Ovary (tissue), 9 donors: ENCODE results near the gene AGR3. TPM values are rescaled to one million over a fixed set of nuclear protein-coding genes. Genes with fewer than 3 reads are reported as not detected.

Experiments
- DNase-seq, 5 donors: peaks; one replicate each; pipeline ENCODE4 v3.0.0-alpha.2; 2019 to 2020
- H3K27ac ChIP-seq, 2 donors: fragments of 200-600 bp; one replicate each; pipeline versions ENCODE4 v1.5.1 to v1.8.0; 2019 to 2022
- H3K27me3 ChIP-seq: fragments of 200-600 bp; one replicate; pipeline ENCODE4 v1.8.0; 2022
- H3K36me3 ChIP-seq: fragments of 200-600 bp; sonication (generic); one replicate; pipeline ENCODE4 v1.5.1; 2019
- H3K4me1 ChIP-seq: one replicate; pipeline ENCODE4 v1.8.1; 2013; ENCODE audit warnings: mild to moderate bottlenecking, moderate library complexity; ENCODE audit not compliant: insufficient read depth
- H3K4me3 ChIP-seq: fragments of 200-600 bp; sonication (generic); one replicate; pipeline ENCODE4 v1.5.1; 2017
- H3K9me3 ChIP-seq, 2 donors: fragments of 200-600 bp in 1 of 2; sonication (generic) in 1 of 2; one replicate each; pipeline versions ENCODE4 v1.5.1 to v1.8.1; 2013 to 2019; ENCODE audit warnings: mild to moderate bottlenecking in 1 of 2, moderate library complexity in 1 of 2
- EP300 ChIP-seq: sonication (generic); formaldehyde crosslinking; IDR thresholded peaks from one replicate; pipeline ENCODE4 v1.6.1; 2017; ENCODE audit warnings: antibody characterized with exemption
- POLR2A ChIP-seq: fragments of 450-650 bp; IDR thresholded peaks from one replicate; pipeline ENCODE4 v1.6.1; 2017; ENCODE audit warnings: antibody characterized with exemption, mild to moderate bottlenecking, moderate library complexity
- WGBS, 3 donors: extraction: QIAGEN DNeasy Blood & Tissue Kit in 1 of 3; methylation state at CpG; one replicate each; pipeline versions ENCODE4 v1.1.5 to v1.1.7; 2013 to 2017; 5-methylcytosine and 5-hydroxymethylcytosine counted together
- intact Hi-C, 4 donors: fragments of 100-400 bp; cut with DNase I; formaldehyde crosslinking; loops; one replicate each; pipeline versions ENCODE4 v1.11.0 to v1.15.1; 2022 to 2023
- polyA plus RNA-seq, 2 donors: library from polyadenylated mRNA; stranded (reverse); fragments of 200-250 nt in 1 of 2; fragments of 350-450 nt in 1 of 2; fragmentation: Illumina TruSeq in 1 of 2; extraction: RNeasy Lipid Tissue Mini Kit (QIAGEN cat#74804) in 1 of 2; gene quantifications; one replicate each; pipeline ENCODE4 v1.2.3, GENCODE V29; 2013 to 2014
- total RNA-seq, 7 donors: library from RNA; depleted of rRNA in 2 of 7; stranded (reverse); fragments of >200 nt in 2 of 7; fragmentation: NEBNext Ultra II Directional in 3 of 7; extraction: Animal tissue kit (Norgen Biotek cat#: 25700) in 3 of 7; gene quantifications; one replicate each; pipeline versions ENCODE4 v1.1.0 to v1.2.4, GENCODE V29; 2016 to 2023
- TF ChIP-seq, protein P1 (sequence below), 3 donors: fragments of 450-650 bp in 2 of 3; fragments of 200-600 bp in 1 of 3; IDR thresholded peaks; one replicate each; pipeline versions ENCODE4 v1.5.1 to v1.8.0; 2016 to 2022; ENCODE audit warnings: antibody characterized with exemption in 3 of 3, mild to moderate bottlenecking in 1 of 3
- donor health status: DM: no; HTN: no; CAD: no; lungs with moderate emphysema.
- donor health status: DM: no; HTN: no; CAD: no.
- donor health status: Bipolar disorder and iron deficiency.
- donor health status: DM: yes; HTN: yes; CAD: no.
- donor health status: DM: no; HTN: no; CAD: no.
- donor health status: DM: yes; HTN: yes; CAD: no.

Gene AGR3
- total and polyA plus RNA-seq, 9 donors = 0.12 to 57.2 (median 2.3) TPM; not detected in 3

DNA sequence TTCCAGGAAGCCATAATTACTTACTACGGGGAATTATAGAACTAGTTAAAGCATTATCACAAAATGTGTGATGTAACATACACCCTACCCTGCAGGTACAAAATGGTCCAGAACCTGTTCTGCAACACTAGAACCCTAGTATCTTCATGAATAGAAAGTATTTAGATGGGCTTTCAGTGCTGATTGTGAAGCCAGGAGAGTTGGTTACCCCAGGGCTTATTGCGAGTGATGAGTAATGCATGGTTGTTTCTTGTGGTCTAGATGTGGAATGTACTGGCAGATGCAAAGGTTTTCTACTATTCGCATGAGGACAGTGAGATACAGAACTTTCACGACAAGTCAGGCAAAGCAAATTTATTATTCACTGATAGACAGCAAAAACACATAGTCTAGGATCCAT is 33.6 kb upstream of the AGR3 start:
- Histone ChIP-seq H3K27ac (no peak overlapping the region), H3K4me1 (no peaks in the 10 kb centered on the region), H3K36me3 (no peaks in the 10 kb centered on the region), H3K9me3 (no peaks in the 10 kb centered on the region), H3K27me3 (no peaks in the 10 kb centered on the region), H3K4me3 (no peak overlapping the region)
- 84 to 86% (median 85%) methylated on average over 4 of the region's 4 CpGs for WGBS, 3 donors
- DNase-seq = no peak
- intact Hi-C loops = loop anchor here in 1 of 4 donors (5.0 kb wide), 1 partner anchor 218 kb away; no protein-coding TSS in a partner anchor
- TF ChIP-seq EP300 = no peak
- TF ChIP-seq POLR2A = no peak
- TF ChIP-seq, protein P1, sequence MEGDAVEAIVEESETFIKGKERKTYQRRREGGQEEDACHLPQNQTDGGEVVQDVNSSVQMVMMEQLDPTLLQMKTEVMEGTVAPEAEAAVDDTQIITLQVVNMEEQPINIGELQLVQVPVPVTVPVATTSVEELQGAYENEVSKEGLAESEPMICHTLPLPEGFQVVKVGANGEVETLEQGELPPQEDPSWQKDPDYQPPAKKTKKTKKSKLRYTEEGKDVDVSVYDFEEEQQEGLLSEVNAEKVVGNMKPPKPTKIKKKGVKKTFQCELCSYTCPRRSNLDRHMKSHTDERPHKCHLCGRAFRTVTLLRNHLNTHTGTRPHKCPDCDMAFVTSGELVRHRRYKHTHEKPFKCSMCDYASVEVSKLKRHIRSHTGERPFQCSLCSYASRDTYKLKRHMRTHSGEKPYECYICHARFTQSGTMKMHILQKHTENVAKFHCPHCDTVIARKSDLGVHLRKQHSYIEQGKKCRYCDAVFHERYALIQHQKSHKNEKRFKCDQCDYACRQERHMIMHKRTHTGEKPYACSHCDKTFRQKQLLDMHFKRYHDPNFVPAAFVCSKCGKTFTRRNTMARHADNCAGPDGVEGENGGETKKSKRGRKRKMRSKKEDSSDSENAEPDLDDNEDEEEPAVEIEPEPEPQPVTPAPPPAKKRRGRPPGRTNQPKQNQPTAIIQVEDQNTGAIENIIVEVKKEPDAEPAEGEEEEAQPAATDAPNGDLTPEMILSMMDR (IDR thresholded peaks at IDR 0.05) = no peak

DNA sequence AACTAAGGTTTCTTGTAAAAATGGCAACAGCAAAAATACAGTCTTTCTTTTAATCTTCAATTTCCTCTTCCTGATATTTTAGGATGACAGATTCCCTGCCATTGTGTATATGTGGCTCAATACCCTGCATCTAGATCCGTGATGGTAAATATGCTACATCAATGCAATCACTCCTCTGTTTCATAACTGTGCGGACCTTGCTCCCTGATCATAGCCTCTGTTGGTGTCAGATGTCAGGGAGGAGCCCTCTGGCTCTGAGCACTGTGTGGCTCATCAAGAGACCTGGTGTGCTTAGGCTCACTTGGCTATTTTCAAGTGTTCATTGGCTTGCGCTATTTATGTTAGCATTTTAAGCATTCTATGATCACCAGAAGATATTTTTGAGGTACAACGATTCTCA is 33.0 kb upstream of the AGR3 start:
- TF ChIP-seq, protein P1 (IDR thresholded peaks at IDR 0.05) = no peak
- TF ChIP-seq EP300 (no peak), POLR2A (no peak)
- Histone ChIP-seq H3K36me3 (no peaks in the 10 kb centered on the region), H3K27ac (no peak overlapping the region), H3K9me3 (no peaks in the 10 kb centered on the region), H3K4me1 (no peaks in the 10 kb centered on the region), H3K27me3 (no peaks in the 10 kb centered on the region), H3K4me3 (no peak overlapping the region)
- WGBS, 3 donors = 81 to 91% (median 83%) methylated on average over 4 of the region's 4 CpGs
- DNase-seq = no peak
- intact Hi-C loops = loop anchor here in 1 of 4 donors (5.0 kb wide), 1 partner anchor 217 kb away; no protein-coding TSS in a partner anchor

DNA sequence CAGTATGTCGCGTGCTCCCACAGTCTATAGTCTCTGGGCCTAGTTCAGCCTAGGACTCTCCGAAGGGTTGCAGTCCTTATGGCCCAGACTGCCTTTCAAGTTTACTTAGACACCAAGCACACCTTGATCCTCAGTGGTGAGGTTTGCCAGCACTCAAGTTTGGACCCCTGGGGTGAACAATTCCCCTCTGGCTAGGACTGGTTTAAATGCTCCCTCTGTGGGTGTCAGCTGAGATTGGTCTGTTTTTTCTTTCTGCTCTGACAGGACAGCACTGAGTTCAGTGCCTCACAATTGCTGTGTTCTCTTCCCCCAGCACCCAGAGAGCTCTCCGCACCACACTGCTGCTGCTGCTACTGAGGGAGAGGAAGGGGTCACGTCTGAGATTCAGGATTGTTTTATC is 31.9 kb upstream of the AGR3 start:
- intact Hi-C loops = no loop called here
- TF ChIP-seq, protein P1 (IDR thresholded peaks at IDR 0.05) = no peak
- TF ChIP-seq EP300 (no peak), POLR2A (no peak)
- Histone ChIP-seq H3K4me3 (no peak overlapping the region), H3K27ac (no peak overlapping the region), H3K36me3 (no peaks in the 10 kb centered on the region), H3K27me3 (no peaks in the 10 kb centered on the region), H3K9me3 (no peaks in the 10 kb centered on the region), H3K4me1 (no peaks in the 10 kb centered on the region)
- 87 to 95% (median 90%) methylated on average over 5 of the region's 5 CpGs for WGBS, 3 donors
- DNase-seq = no peak

DNA sequence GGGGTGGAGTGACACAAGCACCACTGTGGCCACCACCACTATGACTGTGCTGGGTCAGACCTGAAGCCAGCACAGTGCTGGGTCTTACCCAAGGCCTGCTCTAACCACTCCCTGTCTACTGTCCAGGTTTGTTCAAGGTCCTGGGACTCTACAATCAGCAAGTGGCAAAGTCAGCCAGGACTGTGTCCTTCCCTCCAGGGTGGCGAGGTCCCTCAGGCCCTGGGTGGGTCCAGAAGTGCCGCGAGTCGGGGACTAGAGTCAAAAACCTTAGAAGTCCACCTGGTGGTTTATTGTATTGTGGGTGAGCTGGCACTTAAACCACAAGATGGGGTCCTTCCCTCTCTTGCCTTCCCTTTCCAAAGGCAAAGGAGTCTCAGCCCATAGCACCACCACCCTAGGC is 30.8 kb upstream of the AGR3 start:
- Histone ChIP-seq H3K4me3 (no peak overlapping the region), H3K36me3 (no peaks in the 10 kb centered on the region), H3K27ac (no peak overlapping the region), H3K4me1 (no peaks in the 10 kb centered on the region), H3K9me3 (no peaks in the 10 kb centered on the region), H3K27me3 (no peaks in the 10 kb centered on the region)
- intact Hi-C loops = no loop called here
- no peak for DNase-seq
- 95 to 99% (median 95%) methylated on average over 4 of the region's 4 CpGs for WGBS, 3 donors
- TF ChIP-seq, protein P1 (IDR thresholded peaks at IDR 0.05) = no peak

DNA sequence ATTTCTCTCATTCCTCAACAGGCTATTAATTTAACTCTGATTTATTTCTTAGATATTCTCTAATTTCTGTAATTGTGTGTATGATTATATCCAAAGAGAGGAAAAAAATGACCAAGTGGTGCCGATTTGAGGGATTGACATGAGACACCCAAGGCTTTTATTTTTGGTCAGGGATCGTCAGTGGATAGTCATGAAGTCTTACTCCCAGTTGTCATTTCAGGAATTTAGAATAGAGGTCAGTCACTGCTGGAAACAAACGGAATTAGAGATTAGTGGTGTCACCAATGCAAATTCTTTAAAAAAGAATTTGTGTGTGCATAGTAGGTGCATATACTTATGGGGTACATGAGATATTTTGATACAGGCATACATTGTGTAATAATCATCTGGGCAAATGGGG is 26.8 kb upstream of the AGR3 start:
- no peak overlapping the region for H3K27ac ChIP-seq
- no peaks in the 10 kb centered on the region for H3K4me1 ChIP-seq
- H3K9me3 ChIP-seq = no peaks in the 10 kb centered on the region
- H3K27me3 ChIP-seq = no peaks in the 10 kb centered on the region
- intact Hi-C loops = no loop called here
- DNase-seq = no peak
- WGBS, 3 donors = 67 to 82% (median 78%) methylated on average over 3 of the region's 3 CpGs
- TF ChIP-seq, protein P1 (IDR thresholded peaks at IDR 0.05) = no peak
- TF ChIP-seq POLR2A (no peak), EP300 (no peak)
- no peak overlapping the region for H3K4me3 ChIP-seq
- H3K36me3 ChIP-seq = no peaks in the 10 kb centered on the region
